Mesodermal cell (in vitro differentiated cells): ENCODE results near the gene PROS1. TPM values are rescaled to one million over a fixed set of nuclear protein-coding genes. Genes with fewer than 3 reads are reported as not detected.
A peak's percentile ranks its signal among the peaks of the same experiment; 100 is the strongest.

Source experiments
- H3K27ac ChIP-seq: 2 replicates; pipeline ENCODE4 v1.7.0; 2013; ENCODE audit warnings: mild to moderate bottlenecking, low read depth, low read length, moderate library complexity; ENCODE audit not compliant: severe bottlenecking
- H3K36me3 ChIP-seq: 2 replicates; pipeline ENCODE4 v1.7.1; 2013; ENCODE audit warnings: mild to moderate bottlenecking, low read length, moderate library complexity; ENCODE audit not compliant: control insufficient read depth, insufficient read depth
- H3K4me1 ChIP-seq: one replicate; pipeline ENCODE4 v1.7.1; 2013; ENCODE audit warnings: mild to moderate bottlenecking, low read length; ENCODE audit not compliant: insufficient read depth, control insufficient read depth, poor library complexity, severe bottlenecking
- H3K4me3 ChIP-seq: 2 replicates; pipeline ENCODE4 v1.7.0; 2013; ENCODE audit warnings: low read length, control low read depth, mild to moderate bottlenecking; ENCODE audit not compliant: insufficient read depth, poor library complexity, severe bottlenecking; ENCODE audit errors: extremely low read depth
- H3K9me3 ChIP-seq: 2 replicates; pipeline ENCODE4 v1.7.1; 2013; ENCODE audit warnings: mild to moderate bottlenecking, low read length, moderate library complexity; ENCODE audit not compliant: control insufficient read depth
- WGBS, 2 experiments: methylation state at CpG; one replicate each; pipeline ENCODE4 v1.1.5; 2013; ENCODE audit warnings: missing lambda C conversion rate in 2 of 2; ENCODE audit not compliant: insufficient coverage in 2 of 2; 5-methylcytosine and 5-hydroxymethylcytosine counted together
- polyA plus RNA-seq, 2 experiments: library from polyadenylated mRNA; stranded (reverse); fragments of 50-300 nt; gene quantifications; one replicate each; pipeline ENCODE4 v1.2.3, GENCODE V29; 2013

Gene PROS1
- polyA plus RNA-seq (2013, experiment 1 of 2), result 55.4 TPM
- 49.2 TPM for polyA plus RNA-seq (2013, experiment 2 of 2)

GRCh38 chr3:93973131-93974126, at the start of gene PROS1:
TSS of gene PROS1 (minus strand) at chr3:93973896. CDS start at chr3:93973749, 147 bp downstream.
- Histone ChIP-seq H3K27ac (peak within 1 kb of the TSS; percentile 97), H3K9me3 (no peaks in the 10 kb centered on the region), H3K4me1 (peaks cover 8% of the 10 kb centered on the region), H3K36me3 (no peaks in the 10 kb centered on the region), H3K4me3 (peak within 1 kb of the TSS; percentile 53)
- 3 to 4% methylated on average over 34 to 40 of the region's 53 CpGs for WGBS, 2 experiments

- H3K9me3 ChIP-seq, result no peaks in the 10 kb centered on the region
- WGBS, 2 experiments, result no CpG with 5 or more reads among the region's 3 CpGs
- no peak overlapping the region for H3K27ac ChIP-seq
- H3K4me3 ChIP-seq, result no peak overlapping the region
- no peaks in the 10 kb centered on the region for H3K4me1 ChIP-seq
- H3K36me3 ChIP-seq, result peaks cover 8% of the 10 kb centered on the region
These were observed 46.6 kb upstream of the PROS1 start for GRCh38 chr3:94020293-94020692.

- WGBS, 2 experiments, result 92 to 100% methylated on average over 2 of the region's 2 CpGs
- H3K27ac ChIP-seq, result no peak overlapping the region
- no peak overlapping the region for H3K4me3 ChIP-seq
- H3K9me3 ChIP-seq, result no peaks in the 10 kb centered on the region
- peaks cover 8% of the 10 kb centered on the region for H3K36me3 ChIP-seq
- H3K4me1 ChIP-seq, result no peaks in the 10 kb centered on the region
These were observed 46.0 kb upstream of the PROS1 start for GRCh38 chr3:94019659-94020058.

- Histone ChIP-seq H3K27ac (no peak overlapping the region), H3K4me1 (no peaks in the 10 kb centered on the region), H3K9me3 (no peaks in the 10 kb centered on the region), H3K4me3 (no peak overlapping the region), H3K36me3 (peaks cover 8% of the 10 kb centered on the region)
- no CpG with 5 or more reads among the region's 1 CpG for WGBS, 2 experiments
These were observed 41.3 kb upstream of the PROS1 start for GRCh38 chr3:94015025-94015424.

GRCh38 chr3:94012185-94012584, 38.5 kb upstream of the PROS1 start:
- Histone ChIP-seq H3K4me3 (no peak overlapping the region), H3K9me3 (no peaks in the 10 kb centered on the region), H3K27ac (no peak overlapping the region), H3K4me1 (no peaks in the 10 kb centered on the region), H3K36me3 (peaks cover 9% of the 10 kb centered on the region)
- no CpG with 5 or more reads among the region's 1 CpG for WGBS, 2 experiments

- no peak overlapping the region for H3K4me3 ChIP-seq
- no peaks in the 10 kb centered on the region for H3K4me1 ChIP-seq
- H3K36me3 ChIP-seq, result peaks cover 14% of the 10 kb centered on the region
- 100% methylated on average over 1 to 2 of the region's 3 CpGs for WGBS, 2 experiments
- H3K9me3 ChIP-seq, result no peaks in the 10 kb centered on the region
- no peak overlapping the region for H3K27ac ChIP-seq
These were observed 37.6 kb upstream of the PROS1 start for GRCh38 chr3:94011233-94011711.

- Histone ChIP-seq H3K4me3 (no peak overlapping the region), H3K27ac (no peak overlapping the region), H3K36me3 (peaks cover 14% of the 10 kb centered on the region), H3K9me3 (no peaks in the 10 kb centered on the region), H3K4me1 (no peaks in the 10 kb centered on the region)
- 60 to 88% methylated on average over 1 of the region's 2 CpGs for WGBS, 2 experiments
These were observed 35.9 kb upstream of the PROS1 start for GRCh38 chr3:94009608-94010007.

- peaks cover 14% of the 10 kb centered on the region for H3K36me3 ChIP-seq
- H3K9me3 ChIP-seq, result no peaks in the 10 kb centered on the region
- no peaks in the 10 kb centered on the region for H3K4me1 ChIP-seq
- no CpG with 5 or more reads among the region's 2 CpGs for WGBS, 2 experiments
- no peak overlapping the region for H3K27ac ChIP-seq
- H3K4me3 ChIP-seq, result no peak overlapping the region
These were observed 34.6 kb upstream of the PROS1 start for GRCh38 chr3:94008253-94008652.

GRCh38 chr3:94004301-94004910, 30.7 kb upstream of the PROS1 start:
- H3K27ac ChIP-seq, result no peak overlapping the region
- no peak overlapping the region for H3K4me3 ChIP-seq
- no CpG with 5 or more reads among the region's 4 CpGs for WGBS, 2 experiments

GRCh38 chr3:94001827-94002495, 28.3 kb upstream of the PROS1 start:
- Histone ChIP-seq H3K36me3 (peaks cover 12% of the 10 kb centered on the region), H3K27ac (no peak overlapping the region), H3K9me3 (no peaks in the 10 kb centered on the region), H3K4me1 (no peaks in the 10 kb centered on the region), H3K4me3 (no peak overlapping the region)
- 80% methylated on average over 1 of the region's 3 CpGs; no CpG with 5 or more reads in 1 of the 2 experiments for WGBS, 2 experiments

More at GRCh38 chr3:94004301-94004910, 30.7 kb upstream of the PROS1 start:
- Histone ChIP-seq H3K36me3 (peaks cover 14% of the 10 kb centered on the region), H3K4me1 (no peaks in the 10 kb centered on the region), H3K9me3 (no peaks in the 10 kb centered on the region)
